Fibroblast of the conjunctiva (primary cell): Measurements from ENCODE around the gene LMTK3.
A peak's percentile ranks its signal among the peaks of the same experiment; 100 is the strongest.

Experiments used
- DNase-seq: peaks from one replicate; pipeline ENCODE4 v3.0.0-alpha.2; 2010; ENCODE audit warnings: low read depth

Gene LMTK3

DNA sequence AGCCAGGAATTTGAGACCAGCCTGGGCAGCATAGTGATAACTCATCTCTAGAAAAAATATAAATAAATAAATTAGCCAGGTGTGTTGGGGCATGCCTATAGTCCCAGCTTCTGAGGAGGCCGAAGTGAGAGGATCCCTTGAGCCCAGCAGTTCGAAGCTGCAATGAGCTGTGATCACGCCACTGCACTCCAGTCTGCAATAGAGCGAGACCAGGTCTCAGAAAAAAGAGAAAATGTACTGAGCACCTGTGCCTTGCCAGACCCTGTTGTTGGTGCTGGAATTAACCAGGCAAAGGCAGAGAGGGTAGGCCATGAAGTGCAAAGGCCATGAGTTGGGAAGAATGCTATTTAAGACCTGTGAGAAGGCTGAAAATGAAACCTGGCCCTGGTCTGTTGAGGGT, 39.8 kb downstream of the LMTK3 start:
- DNase-seq, result no peak

- DNase-seq, result no peak
Observed at GRCh38 chr19:48470856-48471255, 40.8 kb downstream of the LMTK3 start.

GRCh38 chr19:48469934-48470680, 41.5 kb downstream of the LMTK3 start:
- no peak for DNase-seq

GRCh38 chr19:48469289-48469881, 42.2 kb downstream of the LMTK3 start, which contains the start of gene CYTH2:
Gene CYTH2, plus strand, starts transcription at chr19:48469369. Its CDS starts 139 bp downstream, at chr19:48469508.
- DNase-seq, result peak; percentile 49

- peak; percentile 100 for DNase-seq
Observed at GRCh38 chr19:48468772-48469288, 42.8 kb downstream of the LMTK3 start.

DNA sequence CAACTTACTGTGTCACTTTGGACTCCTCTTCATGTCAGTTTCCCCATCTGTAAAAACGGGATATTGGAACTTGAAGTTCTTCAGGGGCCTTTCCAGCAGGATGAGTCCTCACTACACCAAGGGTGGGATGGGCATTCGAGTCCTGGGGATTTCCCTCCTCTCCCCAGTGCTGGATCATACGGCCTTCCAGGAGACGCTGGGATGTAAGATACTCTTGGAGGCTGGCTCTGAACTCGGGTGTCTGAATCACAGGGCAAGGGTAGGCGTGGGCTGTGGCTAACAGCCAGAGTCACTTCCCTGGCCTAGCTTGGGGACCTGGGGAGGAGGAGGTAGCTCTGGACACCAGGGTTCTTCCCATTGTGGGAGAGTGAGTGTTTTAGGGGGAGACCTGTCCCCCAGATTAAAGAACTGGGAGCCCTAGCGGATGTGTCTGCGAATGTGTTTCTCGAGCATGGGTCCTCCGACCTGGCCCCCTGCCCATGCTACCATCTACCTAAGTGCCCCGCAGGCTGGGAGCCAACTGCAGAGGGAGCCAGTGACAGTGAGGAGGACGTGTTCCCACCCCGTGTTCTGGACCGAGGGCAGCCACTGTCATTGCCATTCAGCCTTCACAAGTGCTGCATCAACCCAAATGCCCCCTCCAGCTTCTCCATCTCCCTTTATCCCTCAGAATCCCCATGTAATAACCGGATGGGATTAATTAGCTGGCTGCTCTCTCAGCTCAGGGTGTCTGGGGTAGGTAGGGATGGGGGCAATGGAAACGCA, 44.9 kb downstream of the LMTK3 start:
- DNase-seq, result no peak

GRCh38 chr19:48465215-48465614, 46.4 kb downstream of the LMTK3 start:
- DNase-seq, result no peak

- DNase-seq, result no peak
Observed at GRCh38 chr19:48461982-48462655, 49.5 kb downstream of the LMTK3 start.

GRCh38 chr19:48461651-48461981, 50.0 kb downstream of the LMTK3 start:
- no peak for DNase-seq

- peak; percentile 58 for DNase-seq
Observed at GRCh38 chr19:48458016-48458415, 53.6 kb downstream of the LMTK3 start.

GRCh38 chr19:48456864-48457263, 54.8 kb downstream of the LMTK3 start:
- DNase-seq, result no peak

DNA sequence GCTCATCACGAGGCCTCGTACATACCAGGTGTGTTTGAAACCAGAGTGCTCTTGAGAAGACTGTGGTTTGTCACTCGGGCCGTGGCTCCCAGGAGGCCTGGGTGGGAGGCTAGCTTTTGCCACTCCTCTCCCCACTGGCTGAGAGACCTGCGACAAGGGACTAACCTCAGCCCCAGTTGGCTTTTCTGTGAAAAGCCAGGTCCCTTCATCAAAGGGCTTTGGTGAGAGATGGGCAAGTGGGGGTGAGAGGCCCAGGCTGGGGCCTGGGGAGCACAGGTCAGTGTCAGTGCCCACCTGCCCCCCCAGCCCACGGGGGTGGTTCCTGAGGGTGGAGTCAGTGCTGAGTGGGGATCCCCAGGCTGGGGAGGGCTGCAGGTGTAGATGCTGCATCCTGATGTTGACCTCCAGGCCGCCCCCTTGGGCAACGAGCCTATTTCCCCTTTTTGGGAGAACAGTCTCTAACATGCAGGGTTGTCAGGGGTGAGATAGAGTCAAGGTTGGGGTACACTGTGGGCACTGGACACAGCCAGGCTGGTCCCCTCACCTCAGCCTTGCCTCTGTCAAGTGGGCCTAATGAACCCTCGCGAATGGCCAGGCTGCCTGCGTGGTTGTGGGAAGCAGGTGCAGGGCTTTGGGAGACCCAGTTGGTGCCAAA, 55.6 kb downstream of the LMTK3 start:
- no peak for DNase-seq

- DNase-seq, result no peak
Observed at GRCh38 chr19:48455171-48455907, 56.3 kb downstream of the LMTK3 start, which contains the start of gene KCNJ14. Gene KCNJ14, plus strand, starts transcription at chr19:48455574. Its CDS starts 6,151 bp downstream, at chr19:48461725.

GRCh38 chr19:48454150-48454730, 57.4 kb downstream of the LMTK3 start:
- DNase-seq, result no peak

GRCh38 chr19:48452289-48453190, 59.1 kb downstream of the LMTK3 start:
- no peak for DNase-seq

DNA sequence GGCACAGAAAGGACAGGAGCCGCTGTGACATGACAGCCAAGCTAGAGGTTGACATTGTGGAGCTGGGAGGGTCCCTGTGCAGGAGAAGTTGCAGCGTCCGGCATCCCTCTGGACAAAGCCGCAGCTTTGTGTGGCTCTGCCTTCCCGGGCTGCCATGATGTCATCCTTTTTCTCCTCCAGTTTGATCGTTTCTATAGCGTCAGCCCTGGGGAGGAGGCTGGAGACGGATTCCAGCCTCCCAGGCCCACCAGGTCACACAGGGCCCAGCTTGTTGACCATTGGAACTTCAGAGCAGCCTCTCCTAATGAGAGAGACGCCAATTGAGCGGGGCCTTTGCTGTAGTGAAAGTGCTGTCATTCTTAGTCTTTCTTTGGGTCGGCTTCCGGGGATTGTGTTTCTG, 60.0 kb downstream of the LMTK3 start:
- DNase-seq, result no peak

GRCh38 chr19:48450863-48451262, 60.8 kb downstream of the LMTK3 start:
- DNase-seq, result no peak

- no peak for DNase-seq
Observed at GRCh38 chr19:48450441-48450840, 61.2 kb downstream of the LMTK3 start.

GRCh38 chr19:48448563-48448962, 63.1 kb downstream of the LMTK3 start:
- no peak for DNase-seq
